HepG2 (cell line): ENCODE data around the gene EVI2B. TPM values are rescaled to one million over a fixed set of nuclear protein-coding genes. Genes with fewer than 3 reads are reported as not detected.
A peak's percentile ranks its signal among the peaks of the same experiment; 100 is the strongest.

Source experiments
- ATAC-seq: fragments of 200-7000 bp; cut with Tn5 transposase; 3 replicates; pipeline ENCODE4 v1.9.1; 2020; ENCODE audit warnings: mild to moderate bottlenecking, moderate library complexity
- BruUV-seq: library from RNA; stranded (reverse); fragments of 400-500 nt; replicated peaks from 2 replicates; lab custom pipeline; 2021; lab: Mats Ljungman, UMichigan
- CTCF ChIA-PET: fragments of 300-600 bp; formaldehyde crosslinking; extraction: SDS; loops from one replicate; lab custom pipeline; 2021; ENCODE audit warnings: low total read pairs, inconsistent platforms, low intra/inter-chr PET ratio; lab: Yijun Ruan, JAX
- POLR2A ChIA-PET: fragments of 350-600 bp; sonication (Branson Sonifier 250); formaldehyde crosslinking; loops from one replicate; lab custom pipeline; 2020; ENCODE audit warnings: antibody characterized with exemption, inconsistent platforms; lab: Yijun Ruan, JAX
- DNase-seq: peaks from one replicate; pipeline ENCODE4 v3.0.0-alpha.2; 2015; ENCODE audit warnings: low spot score
- FAIRE-seq: peaks from 3 replicates; lab custom pipeline; 2011; peaks lifted over from hg19 to GRCh38; lab: Jason Lieb, UNC
- H2AFZ ChIP-seq: one replicate; pipeline ENCODE4 v1.6.1; 2011; ENCODE audit warnings: low read length, inconsistent platforms
- H3K27ac ChIP-seq: fragments of 300-600 bp; 3 replicates; pipeline ENCODE4 v1.8.0; 2011; ENCODE audit warnings: mixed run types, mild to moderate bottlenecking, mixed read lengths, low read length, inconsistent platforms; ENCODE audit not compliant: insufficient read depth; ENCODE audit errors: extremely low read length
- H3K27me3 ChIP-seq, 2 experiments: fragments of 200-600 bp in 1 of 2; 2 replicates in 1 of 2; 3 replicates in 1 of 2; pipeline versions ENCODE4 v1.6.0 to v1.8.0; 2011; ENCODE audit warnings: low read length in 2 of 2, mild to moderate bottlenecking in 2 of 2, moderate library complexity in 2 of 2, inconsistent platforms in 1 of 2; ENCODE audit not compliant: insufficient read depth in 2 of 2, control insufficient read depth in 1 of 2
- H3K36me3 ChIP-seq, 2 experiments: fragments of 200-600 bp in 1 of 2; replicated peaks in 1 of 2; 2 replicates in 1 of 2; 3 replicates in 1 of 2; pipeline versions ENCODE4 v1.5.1 to v1.8.0; 2011; ENCODE audit warnings: low read length in 2 of 2, inconsistent platforms in 1 of 2; ENCODE audit not compliant: insufficient read depth in 2 of 2, control insufficient read depth in 1 of 2
- H3K4me1 ChIP-seq: 2 replicates; pipeline ENCODE4 v1.5.1; 2012; ENCODE audit warnings: low read length, inconsistent platforms; ENCODE audit not compliant: insufficient read depth
- H3K4me2 ChIP-seq: 2 replicates; pipeline ENCODE4 v1.6.0; 2011; ENCODE audit warnings: low read depth, low read length, inconsistent platforms
- H3K4me3 ChIP-seq, 3 experiments: fragments of 200-600 bp in 1 of 3; sonication (generic), shearing (Covaris generic) in 1 of 3; replicated peaks in 1 of 3; 2 replicates each; pipeline ENCODE4 v1.5.1; 2011 to 2016; ENCODE audit warnings: low read length in 3 of 3, inconsistent platforms in 2 of 3, low read depth in 2 of 3, mild to moderate bottlenecking in 2 of 3, control low read depth in 1 of 3, mixed read lengths in 1 of 3; ENCODE audit not compliant: insufficient read depth in 1 of 3
- H3K79me2 ChIP-seq: one replicate; pipeline ENCODE4 v1.6.1; 2011; ENCODE audit warnings: low read length, inconsistent platforms; ENCODE audit not compliant: insufficient read depth
- H3K9ac ChIP-seq: 2 replicates; pipeline ENCODE4 v1.6.0; 2011; ENCODE audit warnings: mild to moderate bottlenecking, low read depth, low read length, inconsistent platforms; ENCODE audit not compliant: insufficient read depth
- H3K9me3 ChIP-seq: 2 replicates; pipeline ENCODE4 v1.5.1; 2012; ENCODE audit warnings: mild to moderate bottlenecking, low read length
- H4K20me1 ChIP-seq: 2 replicates; pipeline ENCODE4 v1.6.0; 2011; ENCODE audit warnings: inconsistent platforms, mild to moderate bottlenecking, low read length, moderate library complexity; ENCODE audit not compliant: insufficient read depth
- FOSL2 ChIP-seq: sonication (generic); formaldehyde crosslinking; IDR thresholded peaks from 2 replicates; pipeline ENCODE4 v1.4.0; 2020; ENCODE audit warnings: missing genetic modification reagents
- KIAA2018 ChIP-seq: sonication (generic); formaldehyde crosslinking; IDR thresholded peaks from 2 replicates; pipeline ENCODE4 v1.5.0; 2020; ENCODE audit warnings: mild to moderate bottlenecking, missing genetic modification reagents, borderline replicate concordance
- MAFF ChIP-seq: IDR thresholded peaks from 2 replicates; pipeline ENCODE4 v1.6.1; 2011; ENCODE audit warnings: low read depth, low read length, improper control_type of control experiment
- MAFK ChIP-seq, 2 experiments: IDR thresholded peaks in 1 of 2; conservative IDR thresholded peaks in 1 of 2; 2 replicates each; pipeline ENCODE4 v1.6.1; 2011; ENCODE audit warnings: improper control_type of control experiment in 2 of 2, low read length in 2 of 2
- NAIF1 ChIP-seq: sonication (generic); formaldehyde crosslinking; IDR thresholded peaks from 2 replicates; pipeline ENCODE4 v1.5.0; 2020; ENCODE audit warnings: mild to moderate bottlenecking, missing genetic modification reagents, borderline replicate concordance
- TP53 ChIP-seq: sonication (generic); formaldehyde crosslinking; conservative IDR thresholded peaks from 2 replicates; pipeline ENCODE4 v1.4.0; 2020; ENCODE audit warnings: missing genetic modification reagents
- U2AF2 ChIP-seq: fragments of 200-400 bp; formaldehyde crosslinking; IDR thresholded peaks from 2 replicates; pipeline ENCODE4 v1.6.1; 2017; ENCODE audit warnings: low read depth, mild to moderate bottlenecking, low read length
- ZNF644 ChIP-seq: IDR thresholded peaks from 2 replicates; pipeline ENCODE4 v1.6.1; 2016; ENCODE audit warnings: low read depth
- ZNF674 ChIP-seq: sonication (generic); formaldehyde crosslinking; IDR thresholded peaks from 2 replicates; pipeline ENCODE4 v1.5.0; 2020; ENCODE audit warnings: low read depth, mild to moderate bottlenecking, missing genetic modification reagents
- ZZZ3 ChIP-seq: sonication (generic); formaldehyde crosslinking; IDR thresholded peaks from 2 replicates; pipeline ENCODE4 v1.4.0; 2020; ENCODE audit warnings: missing genetic modification reagents, mild to moderate bottlenecking, borderline replicate concordance
- WGBS: methylation state at CpG from one replicate; pipeline ENCODE4 v1.1.6; 2017; ENCODE audit warnings: low lambda C conversion rate; 5-methylcytosine and 5-hydroxymethylcytosine counted together
- in situ Hi-C: cut with HindIII; loops from 2 replicates; pipeline ENCODE4 v1.10.0; 2017; ENCODE audit warnings: low pct_unique_long_range_greater_than_20kb; ENCODE audit not compliant: extremely low pct_ligation_motif_present
- intact Hi-C: fragments of 100-400 bp; cut with micrococcal nuclease; formaldehyde crosslinking; loops from one replicate; pipeline ENCODE4 v1.10.0; 2022; ENCODE audit not compliant: unreplicated experiment
- polyA plus RNA-seq, 8 experiments: library from polyadenylated mRNA; depleted of rRNA in 3 of 8; stranded (reverse) in 7 of 8; unstranded in 1 of 8; fragments of >200 nt; fragmentation: Illumina TruSeq in 4 of 8; extraction: Trizol in 4 of 8; gene quantifications; 2 replicates each; pipeline versions ENCODE4 v1.2.1 to v1.2.3, GENCODE V29; 2011 to 2016; ENCODE audit warnings: low read depth in 4 of 8, missing spikeins in 1 of 8, mixed read lengths in 1 of 8; ENCODE audit not compliant: insufficient read depth in 1 of 8
- total RNA-seq, 5 experiments: library from RNA; depleted of rRNA; stranded (reverse); fragments of >200 nt; fragmentation: Illumina TruSeq; extraction: Trizol; gene quantifications; 2 replicates each; pipeline ENCODE4 v1.2.3, GENCODE V29; 2016; ENCODE audit warnings: low read depth in 1 of 5

The EVI2B gene
- total and polyA plus RNA-seq, 2 of the 13 experiments (the other 11 are each of a cell fraction or from before 2014, with no cell fraction given): not detected

GRCh38 chr17:31357839-31358394, 44.1 kb upstream of the EVI2B start:
- Histone ChIP-seq H3K9ac (no peak overlapping the region), H3K4me1 (no peaks in the 10 kb centered on the region), H3K4me2 (no peak overlapping the region), H3K79me2 (no peaks in the 10 kb centered on the region), H3K27me3 (no peaks in the 10 kb centered on the region), H2AFZ (no peak overlapping the region), H3K4me3 (no peak overlapping the region), H3K36me3 (peaks cover 7 to 39% of the 10 kb centered on the region in 2 experiments), H3K27ac (no peak overlapping the region), H4K20me1 (no peaks in the 10 kb centered on the region), H3K9me3 (no peaks in the 10 kb centered on the region)
- TF ChIP-seq ZNF674 (CRISPR knock-in tag) (no peak), ZNF644 (CRISPR knock-in tag) (no peak), MAFF (peak; percentile 87), MAFK (conservative IDR thresholded peaks at IDR 0.05 in 1 of 2, IDR thresholded peaks at IDR 0.05 in 1 of 2; ENCODE audit: low read length in 2 of 2) (peak; percentile 78 to 94)
- WGBS: 95% methylated on average over 3 of the region's 3 CpGs
- no TSS peak for BruUV-seq
- no peak for FAIRE-seq
- DNase-seq: no peak
- intact Hi-C loops: no loop called here
- ChIA-PET CTCF (no interaction called here), POLR2A (no interaction called here)
- in situ Hi-C loops: no loop called here
- no peak for ATAC-seq

GRCh38 chr17:31357091-31357490, 43.2 kb upstream of the EVI2B start:
- no peak overlapping the region for H3K9ac ChIP-seq
- no peak overlapping the region for H3K27ac ChIP-seq
- no peaks in the 10 kb centered on the region for H3K9me3 ChIP-seq
- no peaks in the 10 kb centered on the region for H3K27me3 ChIP-seq
- ChIA-PET CTCF (no interaction called here), POLR2A (no interaction called here)
- no peaks in the 10 kb centered on the region for H3K4me1 ChIP-seq
- in situ Hi-C loops: no loop called here
- ATAC-seq (no peak), DNase-seq (no peak), FAIRE-seq (no peak)
- 96% methylated on average over 2 of the region's 2 CpGs for WGBS
- no peak overlapping the region for H2AFZ ChIP-seq
- H3K79me2 ChIP-seq: no peaks in the 10 kb centered on the region
- no peaks in the 10 kb centered on the region for H4K20me1 ChIP-seq
- no peak overlapping the region for H3K4me2 ChIP-seq
- H3K4me3 ChIP-seq: no peak overlapping the region
- no TSS peak for BruUV-seq
- peaks cover 8 to 38% of the 10 kb centered on the region in 2 experiments for H3K36me3 ChIP-seq
- intact Hi-C loops: no loop called here
- no peak for TF ChIP-seq FOSL2 (CRISPR knock-in tag)
- TF ChIP-seq KIAA2018 (CRISPR knock-in tag): no peak
- no peak for TF ChIP-seq NAIF1
- no peak for TF ChIP-seq ZZZ3 (CRISPR knock-in tag)
- TF ChIP-seq TP53 (CRISPR knock-in tag): no peak
- TF ChIP-seq U2AF2: no peak
